Keratinocyte (primary cell): ENCODE results near the gene RPS19BP1.

Experiments used
- EZH2 ChIP-seq: IDR thresholded peaks from one replicate; pipeline ENCODE4 v1.6.1; 2012; ENCODE audit warnings: inconsistent platforms, mild to moderate bottlenecking, low read length, moderate library complexity
- TF ChIP-seq, protein P1 (sequence below), 3 experiments: IDR thresholded peaks in 1 of 3; conservative IDR thresholded peaks in 1 of 3; optimal IDR thresholded peaks in 1 of 3; 2 replicates in 2 of 3; 3 replicates in 1 of 3; pipeline versions ENCODE3 to v1.5.1; 2011; ENCODE audit warnings: low read length in 3 of 3, mild to moderate bottlenecking in 3 of 3, moderate library complexity in 2 of 3, control low read depth in 1 of 3, inconsistent platforms in 1 of 3; ENCODE audit not compliant: insufficient read depth in 2 of 3; ENCODE audit errors: extremely low read depth in 1 of 3

DNA sequence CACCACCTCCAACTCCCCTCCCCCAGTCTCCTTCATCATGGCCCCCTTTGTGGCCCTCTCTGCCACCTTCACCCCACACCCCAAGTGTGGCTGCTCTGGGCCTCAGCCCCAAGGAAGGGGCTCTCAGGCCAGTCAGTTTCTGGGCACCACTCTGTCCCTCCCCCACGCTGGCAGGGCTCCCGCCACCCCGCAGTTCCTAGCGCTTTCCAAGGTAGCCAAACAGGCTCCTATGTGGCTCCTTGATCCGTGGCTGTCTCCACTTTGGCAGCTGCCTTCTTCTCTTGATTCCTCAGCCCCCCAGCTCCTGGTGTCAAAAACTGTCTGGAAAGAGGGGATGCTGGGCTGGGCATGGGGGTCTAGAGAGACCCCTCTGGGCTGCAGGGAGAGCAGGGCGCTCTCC lies 27.6 kb upstream of the RPS19BP1 start:
- TF ChIP-seq, protein P1, sequence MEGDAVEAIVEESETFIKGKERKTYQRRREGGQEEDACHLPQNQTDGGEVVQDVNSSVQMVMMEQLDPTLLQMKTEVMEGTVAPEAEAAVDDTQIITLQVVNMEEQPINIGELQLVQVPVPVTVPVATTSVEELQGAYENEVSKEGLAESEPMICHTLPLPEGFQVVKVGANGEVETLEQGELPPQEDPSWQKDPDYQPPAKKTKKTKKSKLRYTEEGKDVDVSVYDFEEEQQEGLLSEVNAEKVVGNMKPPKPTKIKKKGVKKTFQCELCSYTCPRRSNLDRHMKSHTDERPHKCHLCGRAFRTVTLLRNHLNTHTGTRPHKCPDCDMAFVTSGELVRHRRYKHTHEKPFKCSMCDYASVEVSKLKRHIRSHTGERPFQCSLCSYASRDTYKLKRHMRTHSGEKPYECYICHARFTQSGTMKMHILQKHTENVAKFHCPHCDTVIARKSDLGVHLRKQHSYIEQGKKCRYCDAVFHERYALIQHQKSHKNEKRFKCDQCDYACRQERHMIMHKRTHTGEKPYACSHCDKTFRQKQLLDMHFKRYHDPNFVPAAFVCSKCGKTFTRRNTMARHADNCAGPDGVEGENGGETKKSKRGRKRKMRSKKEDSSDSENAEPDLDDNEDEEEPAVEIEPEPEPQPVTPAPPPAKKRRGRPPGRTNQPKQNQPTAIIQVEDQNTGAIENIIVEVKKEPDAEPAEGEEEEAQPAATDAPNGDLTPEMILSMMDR (optimal IDR thresholded peaks at IDR 0.05 in 1 of 3, IDR thresholded peaks at IDR 0.05 in 1 of 3, conservative IDR thresholded peaks at IDR 0.05 in 1 of 3; ENCODE audit: extremely low read depth in 1 of 3, insufficient read depth in 2 of 3, low read length in 3 of 3) = no peak
- peak; percentile 10 for TF ChIP-seq EZH2
